Neutrophil (primary cell): Measurements from ENCODE around the gene PLA2G1B.

ENCODE experiments used
- H3K27ac ChIP-seq: fragments of 200-600 bp; sonication (generic); 2 replicates; pipeline ENCODE4 v1.5.1; 2016; ENCODE audit warnings: mild to moderate bottlenecking, moderate library complexity
- H3K27me3 ChIP-seq: fragments of 200-600 bp; sonication (generic); 2 replicates; pipeline ENCODE4 v1.6.0; 2016; ENCODE audit warnings: mild to moderate bottlenecking
- H3K36me3 ChIP-seq: fragments of 200-600 bp; sonication (generic); 2 replicates; pipeline ENCODE4 v1.5.1; 2017
- H3K4me1 ChIP-seq, 2 experiments: fragments of 200-600 bp in 1 of 2; sonication (generic) in 1 of 2; 1 replicate in 1 of 2; 2 replicates in 1 of 2; pipeline versions ENCODE4 v1.5.1 to v1.6.1; 2013 to 2016; ENCODE audit warnings: low read depth in 1 of 2, low read length in 1 of 2, mild to moderate bottlenecking in 1 of 2, moderate library complexity in 1 of 2; ENCODE audit not compliant: control insufficient read depth in 1 of 2, insufficient read depth in 1 of 2
- H3K4me3 ChIP-seq, 2 experiments: fragments of 200-600 bp in 1 of 2; sonication (generic) in 1 of 2; 1 replicate in 1 of 2; 2 replicates in 1 of 2; pipeline ENCODE4 v1.5.1; 2013 to 2016; ENCODE audit warnings: low read depth in 1 of 2, low read length in 1 of 2, mild to moderate bottlenecking in 1 of 2, moderate library complexity in 1 of 2
- H3K9me3 ChIP-seq: fragments of 200-600 bp; sonication (generic); 2 replicates; pipeline ENCODE4 v1.5.1; 2016
- CTCF ChIP-seq: fragments of 200-600 bp; sonication (generic); IDR thresholded peaks from 2 replicates; pipeline ENCODE4 v1.5.1; 2016; ENCODE audit warnings: antibody characterized with exemption

Gene PLA2G1B

DNA sequence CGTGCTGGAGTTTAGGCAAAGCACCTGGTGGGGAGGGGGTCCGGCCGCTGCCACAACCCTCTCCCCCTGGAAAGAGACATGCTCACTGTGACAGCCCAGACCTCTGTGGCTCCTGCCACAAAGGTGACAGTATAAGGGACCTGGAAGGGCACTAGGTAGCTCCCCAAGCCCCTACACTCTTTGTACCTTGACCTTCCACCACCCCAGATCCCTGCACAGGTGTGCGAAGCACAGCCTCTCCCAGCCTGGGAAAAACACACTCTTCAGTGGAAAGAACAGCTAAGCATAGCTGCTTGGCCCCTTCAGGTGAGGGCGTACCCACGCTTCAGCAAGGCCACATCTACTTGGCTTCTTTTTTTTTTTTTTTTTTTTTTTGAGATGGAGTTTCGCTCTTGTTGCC lies 4.9 kb upstream of the PLA2G1B start:
- Histone ChIP-seq H3K36me3 (no peaks in the 10 kb centered on the region), H3K4me3 (no peak overlapping the region), H3K27ac (no peak overlapping the region), H3K9me3 (no peaks in the 10 kb centered on the region), H3K27me3 (no peaks in the 10 kb centered on the region), H3K4me1 (no peaks in the 10 kb centered on the region)
- TF ChIP-seq CTCF = no peak

- no peaks in the 10 kb centered on the region for H3K36me3 ChIP-seq
- no peaks in the 10 kb centered on the region for H3K9me3 ChIP-seq
- TF ChIP-seq CTCF = no peak
- H3K27me3 ChIP-seq = no peaks in the 10 kb centered on the region
- H3K4me1 ChIP-seq = no peaks in the 10 kb centered on the region
- H3K27ac ChIP-seq = no peak overlapping the region
- H3K4me3 ChIP-seq = no peak overlapping the region
Measured at GRCh38 chr12:120332041-120332440, 4.5 kb upstream of the PLA2G1B start.

DNA sequence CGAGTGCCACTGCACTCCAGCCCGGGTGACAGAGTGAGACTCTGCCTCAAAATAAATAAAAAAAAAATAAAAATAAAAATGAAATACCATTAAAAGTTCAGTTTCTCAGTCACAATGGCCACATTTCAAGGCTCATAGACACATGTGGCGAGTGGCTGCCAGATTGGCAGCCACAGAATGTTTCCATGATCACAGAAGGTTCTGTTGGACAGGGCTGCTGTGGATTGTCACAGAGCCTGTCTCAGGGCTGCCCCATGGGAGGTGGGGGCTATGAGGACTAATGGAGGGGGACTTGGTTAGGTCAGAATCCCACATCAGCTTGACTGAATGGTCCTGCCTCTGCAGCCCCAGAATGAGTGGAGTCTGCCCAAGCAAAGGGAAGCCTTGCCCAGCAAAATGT lies 3.8 kb upstream of the PLA2G1B start:
- H3K36me3 ChIP-seq = no peaks in the 10 kb centered on the region
- no peak overlapping the region for H3K27ac ChIP-seq
- no peak for TF ChIP-seq CTCF
- H3K9me3 ChIP-seq = no peaks in the 10 kb centered on the region
- no peaks in the 10 kb centered on the region for H3K27me3 ChIP-seq
- H3K4me3 ChIP-seq = no peak overlapping the region
- no peaks in the 10 kb centered on the region for H3K4me1 ChIP-seq

GRCh38 chr12:120328228-120328627 lies 649 bp upstream of the PLA2G1B start:
- Histone ChIP-seq H3K4me1 (peaks cover 5 to 7% of the 10 kb centered on the region in 2 experiments), H3K36me3 (no peaks in the 10 kb centered on the region), H3K27me3 (no peaks in the 10 kb centered on the region), H3K9me3 (no peaks in the 10 kb centered on the region), H3K27ac (no peak overlapping the region), H3K4me3 (no peak overlapping the region)
- TF ChIP-seq CTCF = no peak

DNA sequence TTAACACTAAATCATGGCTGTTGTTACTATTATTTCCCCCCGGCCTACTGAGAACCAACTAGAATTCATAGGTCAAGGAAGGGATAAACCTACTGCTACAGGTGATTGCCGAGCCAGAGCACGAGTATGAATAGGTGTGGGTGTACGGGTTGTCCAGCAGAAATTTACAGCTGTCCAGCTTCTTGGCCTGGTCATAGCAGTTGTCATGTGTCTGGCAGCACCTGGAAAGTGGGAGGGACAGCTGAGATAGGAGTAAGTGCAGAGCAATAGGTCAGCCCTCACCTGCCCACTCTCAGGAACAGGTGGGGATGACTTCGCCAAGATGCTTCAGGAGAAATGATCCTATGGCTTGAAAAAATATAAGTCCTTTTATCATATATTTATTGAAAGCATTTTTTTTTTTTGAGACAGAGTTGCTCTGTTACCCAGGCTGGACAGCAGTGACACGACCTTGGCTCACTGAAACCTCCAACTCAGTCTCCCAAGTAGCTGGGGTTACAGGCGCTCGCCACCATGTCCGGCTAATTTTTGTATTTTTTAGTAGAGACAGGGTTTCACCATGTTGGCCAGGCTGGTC lies 2.6 kb downstream of the PLA2G1B start:
- Histone ChIP-seq H3K9me3 (no peaks in the 10 kb centered on the region), H3K4me3 (no peak overlapping the region), H3K27me3 (no peaks in the 10 kb centered on the region), H3K27ac (no peak overlapping the region), H3K36me3 (no peaks in the 10 kb centered on the region), H3K4me1 (peaks cover 5 to 7% of the 10 kb centered on the region in 2 experiments)
- no peak for TF ChIP-seq CTCF

DNA sequence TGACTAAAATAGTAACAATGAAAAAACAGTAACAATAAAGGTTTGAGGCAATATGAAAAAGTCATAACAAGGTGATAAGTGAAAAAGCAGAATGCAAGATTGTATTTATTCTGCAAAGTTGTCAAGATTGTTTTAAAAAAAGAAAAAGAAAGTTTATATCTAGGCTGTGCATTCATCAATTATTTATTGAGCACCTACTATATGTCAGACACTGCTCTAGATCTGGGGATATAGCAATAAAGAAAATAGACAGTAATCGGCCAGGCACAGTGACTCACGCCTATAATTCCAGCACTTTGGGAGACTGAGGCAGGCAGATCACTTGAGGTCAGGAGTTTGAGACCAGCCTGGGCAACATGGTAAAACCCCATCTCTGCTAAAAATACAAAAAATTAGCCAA lies 3.8 kb downstream of the PLA2G1B start:
- H3K9me3 ChIP-seq = no peaks in the 10 kb centered on the region
- H3K4me3 ChIP-seq = no peak overlapping the region
- no peak overlapping the region for H3K27ac ChIP-seq
- no peaks in the 10 kb centered on the region for H3K36me3 ChIP-seq
- no peak for TF ChIP-seq CTCF
- H3K4me1 ChIP-seq = peaks cover 5 to 7% of the 10 kb centered on the region in 2 experiments
- no peaks in the 10 kb centered on the region for H3K27me3 ChIP-seq
